H1 (cell line): ENCODE data around the gene TNNC1. TPM values are rescaled to one million over a fixed set of nuclear protein-coding genes. Genes with fewer than 3 reads are reported as not detected.

Source experiments
- CTCF ChIA-PET: fragments of 300-600 bp; sonication (Branson Sonifier 250); formaldehyde crosslinking; loops from one replicate; lab custom pipeline; 2021; ENCODE audit not compliant: partially characterized antibody; lab: Charles Lee
- POLR2A ChIA-PET: fragments of 300-600 bp; sonication (Branson Sonifier 250); formaldehyde crosslinking; loops from one replicate; lab custom pipeline; 2021; ENCODE audit warnings: inconsistent platforms; ENCODE audit not compliant: partially characterized antibody; lab: Charles Lee
- DNase-seq, 2 experiments: peaks; one replicate each; pipeline versions ENCODE4 v3.0.0 to v3.0.0-alpha.2; 2010 to 2022; ENCODE audit warnings: low spot score in 2 of 2, low read depth in 1 of 2, mixed read lengths in 1 of 2
- FAIRE-seq: peaks from 2 replicates; lab custom pipeline; 2011; peaks lifted over from hg19 to GRCh38; lab: Jason Lieb, UNC
- H2AFZ ChIP-seq: 2 replicates; pipeline ENCODE4 v1.8.1; 2012; ENCODE audit warnings: low read length, inconsistent platforms
- H2AK5ac ChIP-seq: 2 replicates; pipeline ENCODE4 v1.6.1; 2013; ENCODE audit warnings: low read depth, low read length
- H2BK120ac ChIP-seq: replicated peaks from 2 replicates; pipeline ENCODE3; 2013; ENCODE audit warnings: low read depth, low read length, inconsistent platforms
- H2BK12ac ChIP-seq: 2 replicates; pipeline ENCODE4 v1.6.1; 2013; ENCODE audit warnings: low read depth, low read length
- H2BK15ac ChIP-seq: 2 replicates; pipeline ENCODE4 v1.6.1; 2013; ENCODE audit warnings: low read length
- H2BK20ac ChIP-seq: 2 replicates; pipeline ENCODE4 v1.6.1; 2013; ENCODE audit warnings: low read length
- H2BK5ac ChIP-seq: 2 replicates; pipeline ENCODE4 v1.6.1; 2013; ENCODE audit warnings: low read depth, low read length
- H3K14ac ChIP-seq: 2 replicates; pipeline ENCODE4 v1.6.1; 2013; ENCODE audit warnings: inconsistent platforms; ENCODE audit not compliant: insufficient read length
- H3K18ac ChIP-seq: 2 replicates; pipeline ENCODE4 v1.6.1; 2013; ENCODE audit warnings: low read length; ENCODE audit errors: extremely low read depth
- H3K23ac ChIP-seq: 2 replicates; pipeline ENCODE4 v1.6.1; 2013; ENCODE audit warnings: inconsistent platforms; ENCODE audit not compliant: insufficient read length
- H3K23me2 ChIP-seq: 2 replicates; pipeline ENCODE4 v1.6.1; 2013; ENCODE audit warnings: low read depth, low read length
- H3K27ac ChIP-seq: 2 replicates; pipeline ENCODE4 v1.6.1; 2011; ENCODE audit warnings: low read depth, low read length, inconsistent platforms
- H3K27me3 ChIP-seq, 4 experiments: replicated peaks in 1 of 4; 1 replicate in 1 of 4; 2 replicates in 3 of 4; pipeline versions ENCODE4 v1.6.1 to v1.8.1; 2011 to 2013; ENCODE audit warnings: low read length in 3 of 4, mild to moderate bottlenecking in 3 of 4, inconsistent platforms in 2 of 4, mixed read lengths in 2 of 4, moderate library complexity in 1 of 4; ENCODE audit not compliant: control insufficient read depth in 3 of 4, insufficient read depth in 3 of 4; ENCODE audit errors: extremely low read depth in 1 of 4
- H3K36me3 ChIP-seq, 4 experiments: 2 replicates each; pipeline versions ENCODE4 v1.6.1 to v1.8.1; 2011 to 2013; ENCODE audit warnings: mild to moderate bottlenecking in 4 of 4, low read length in 3 of 4, moderate library complexity in 2 of 4, control low read depth in 1 of 4, inconsistent platforms in 1 of 4; ENCODE audit not compliant: insufficient read depth in 4 of 4, control insufficient read depth in 2 of 4
- H3K4ac ChIP-seq: replicated peaks from 2 replicates; pipeline ENCODE3; 2013; ENCODE audit warnings: low read length, low read depth, mixed read lengths, inconsistent platforms; ENCODE audit not compliant: insufficient read length
- H3K4me1 ChIP-seq, 4 experiments: replicated peaks in 1 of 4; 1 replicate in 1 of 4; 2 replicates in 3 of 4; pipeline versions ENCODE4 v1.6.1 to v1.8.1; 2011 to 2013; ENCODE audit warnings: low read length in 3 of 4, inconsistent platforms in 2 of 4, mixed read lengths in 1 of 4; ENCODE audit not compliant: insufficient read depth in 4 of 4, control insufficient read depth in 3 of 4
- H3K4me2 ChIP-seq, 2 experiments: 2 replicates each; pipeline versions ENCODE4 v1.6.1 to v1.8.1; 2011 to 2013; ENCODE audit warnings: low read depth in 2 of 2, low read length in 2 of 2, control low read depth in 1 of 2, inconsistent platforms in 1 of 2, mild to moderate bottlenecking in 1 of 2; ENCODE audit not compliant: insufficient read depth in 1 of 2
- H3K4me3 ChIP-seq, 4 experiments: fragments of 200-600, 300-600 bp in 1 of 4; sonication (generic), shearing (Covaris generic), sonication (Bioruptor Twin) in 1 of 4; 2 replicates each; pipeline versions ENCODE4 v1.5.1 to v1.8.1; 2011 to 2016; ENCODE audit warnings: low read length in 4 of 4, low read depth in 3 of 4, control low read depth in 2 of 4, inconsistent platforms in 2 of 4, mild to moderate bottlenecking in 2 of 4, mixed read lengths in 1 of 4, moderate library complexity in 1 of 4; ENCODE audit not compliant: insufficient read depth in 2 of 4; ENCODE audit errors: extremely low read depth in 1 of 4
- H3K56ac ChIP-seq: replicated peaks from 2 replicates; pipeline ENCODE3; 2013; ENCODE audit warnings: low read depth, mild to moderate bottlenecking, mixed read lengths, low read length, inconsistent platforms; ENCODE audit not compliant: insufficient read length
- H3K79me1 ChIP-seq: 2 replicates; pipeline ENCODE4 v1.6.1; 2013; ENCODE audit warnings: low read depth, low read length, control low read depth
- H3K79me2 ChIP-seq, 2 experiments: 2 replicates each; pipeline versions ENCODE4 v1.6.1 to v1.8.1; 2012 to 2013; ENCODE audit warnings: low read length in 2 of 2, mild to moderate bottlenecking in 2 of 2, inconsistent platforms in 1 of 2; ENCODE audit not compliant: insufficient read depth in 2 of 2, control insufficient read depth in 1 of 2
- H3K9ac ChIP-seq, 4 experiments: replicated peaks in 1 of 4; 1 replicate in 1 of 4; 2 replicates in 3 of 4; pipeline versions ENCODE4 v1.6.1 to v1.8.1; 2011 to 2013; ENCODE audit warnings: low read depth in 3 of 4, low read length in 3 of 4, control low read depth in 2 of 4, mild to moderate bottlenecking in 2 of 4, moderate library complexity in 2 of 4, inconsistent platforms in 1 of 4; ENCODE audit errors: extremely low read depth in 1 of 4
- H3K9me3 ChIP-seq, 2 experiments: 2 replicates each; pipeline versions ENCODE4 v1.6.1 to v1.8.1; 2012 to 2013; ENCODE audit warnings: mild to moderate bottlenecking in 2 of 2, moderate library complexity in 2 of 2, control low read depth in 1 of 2, inconsistent platforms in 1 of 2, low read depth in 1 of 2, low read length in 1 of 2, mixed read lengths in 1 of 2; ENCODE audit not compliant: insufficient read depth in 2 of 2
- H4K20me1 ChIP-seq, 2 experiments: replicated peaks in 1 of 2; 2 replicates each; pipeline versions ENCODE3 to v1.8.1; 2011 to 2013; ENCODE audit warnings: inconsistent platforms in 2 of 2, low read length in 2 of 2, mild to moderate bottlenecking in 1 of 2; ENCODE audit not compliant: insufficient read depth in 2 of 2, control insufficient read depth in 1 of 2
- H4K5ac ChIP-seq: 2 replicates; pipeline ENCODE4 v1.6.1; 2013; ENCODE audit warnings: low read length, low read depth, mixed read lengths, inconsistent platforms; ENCODE audit not compliant: insufficient read length
- H4K8ac ChIP-seq: 2 replicates; pipeline ENCODE4 v1.8.0; 2013; ENCODE audit warnings: mild to moderate bottlenecking, moderate library complexity, low read length, inconsistent platforms; ENCODE audit not compliant: insufficient read depth; ENCODE audit errors: extremely low read depth
- H4K91ac ChIP-seq: replicated peaks from 2 replicates; pipeline ENCODE3; 2013; ENCODE audit warnings: low read length, mixed read lengths, inconsistent platforms; ENCODE audit not compliant: insufficient read length
- CHD2 ChIP-seq: IDR thresholded peaks from 2 replicates; pipeline ENCODE4 v1.6.1; 2012; ENCODE audit warnings: low read length, improper control_type of control experiment
- GABPA ChIP-seq: IDR thresholded peaks from 2 replicates; pipeline ENCODE4 v1.6.1; 2011; ENCODE audit warnings: mild to moderate bottlenecking, low read length, moderate library complexity, borderline replicate concordance; ENCODE audit not compliant: insufficient read depth
- GTF2F1 ChIP-seq: IDR thresholded peaks from 2 replicates; pipeline ENCODE4 v1.6.1; 2012; ENCODE audit warnings: low read depth, low read length, improper control_type of control experiment, borderline replicate concordance
- HDAC6 ChIP-seq: IDR thresholded peaks from one replicate; pipeline ENCODE4 v1.7.1; 2012; ENCODE audit warnings: low read depth, mild to moderate bottlenecking, inconsistent platforms, low read length, moderate library complexity
- JUND ChIP-seq: IDR thresholded peaks from 2 replicates; pipeline ENCODE4 v1.6.1; 2011; ENCODE audit warnings: mild to moderate bottlenecking, improper control_type of control experiment, low read length
- KDM5A ChIP-seq: fragments of 200-600 bp; IDR thresholded peaks from 2 replicates; pipeline ENCODE4 v1.7.1; 2012; ENCODE audit warnings: mild to moderate bottlenecking, low read length, inconsistent platforms, mixed read lengths
- RFX5 ChIP-seq: IDR thresholded peaks from 2 replicates; pipeline ENCODE4 v1.6.1; 2011; ENCODE audit warnings: low read depth, low read length, improper control_type of control experiment, borderline replicate concordance
- RXRA ChIP-seq: IDR thresholded peaks from 2 replicates; pipeline ENCODE4 v1.6.1; 2011; ENCODE audit warnings: low read depth, mild to moderate bottlenecking, low read length, moderate library complexity; ENCODE audit not compliant: insufficient read depth
- SAP30 ChIP-seq: fragments of 300-600 bp; sonication (generic); IDR thresholded peaks from 2 replicates; pipeline ENCODE4 v1.7.1; 2012; ENCODE audit warnings: low read length, moderate library complexity, mild to moderate bottlenecking, inconsistent platforms; ENCODE audit not compliant: insufficient read depth, insufficient replicate concordance
- SP1 ChIP-seq: IDR thresholded peaks from 2 replicates; pipeline ENCODE4 v1.6.1; 2011; ENCODE audit warnings: low read depth, low read length
- TEAD4 ChIP-seq: IDR thresholded peaks from 2 replicates; pipeline ENCODE4 v1.6.1; 2012; ENCODE audit warnings: low read depth, low read length, inconsistent platforms, mixed read lengths
- WGBS, 2 experiments: shearing (Covaris generic) in 1 of 2; methylation state at CpG; one replicate each; pipeline versions ENCODE4 v1.1.6 to v1.1.7; 2013 to 2015; ENCODE audit warnings: low lambda C conversion rate in 2 of 2, mixed read lengths in 2 of 2, inconsistent platforms in 1 of 2, low coverage in 1 of 2, missing lambda C conversion rate in 1 of 2; ENCODE audit not compliant: insufficient replicate concordance in 2 of 2, insufficient coverage in 1 of 2, insufficient read length in 1 of 2; ENCODE audit errors: extremely low coverage in 1 of 2, missing lambda C conversion rate in 1 of 2; 5-methylcytosine and 5-hydroxymethylcytosine counted together
- polyA plus RNA-seq, 7 experiments: library from polyadenylated mRNA; depleted of rRNA in 3 of 7; stranded (reverse) in 5 of 7; unstranded in 2 of 7; fragments of >200 nt in 5 of 7; fragments of 200-250 nt in 2 of 7; gene quantifications; 1 replicate in 5 of 7; 2 replicates in 1 of 7; 4 replicates in 1 of 7; pipeline versions ENCODE4 v1.2.1 to v1.2.3, GENCODE V29; 2011 to 2013; ENCODE audit warnings: missing spikeins in 2 of 7, mixed read lengths in 2 of 7
- total RNA-seq: library from RNA; stranded (reverse); fragmentation: NEBNext Ultra II Directional; extraction: Animal tissue kit (Norgen Biotek cat#: 25700); gene quantifications from 2 replicates; pipeline ENCODE4 v1.2.1, GENCODE V29; 2021

TNNC1 gene
- total and polyA plus RNA-seq, 2 of the 8 experiments (the other 6 are each of a cell fraction or from before 2014, with no cell fraction given), result 5.8 to 16.4 TPM

DNA sequence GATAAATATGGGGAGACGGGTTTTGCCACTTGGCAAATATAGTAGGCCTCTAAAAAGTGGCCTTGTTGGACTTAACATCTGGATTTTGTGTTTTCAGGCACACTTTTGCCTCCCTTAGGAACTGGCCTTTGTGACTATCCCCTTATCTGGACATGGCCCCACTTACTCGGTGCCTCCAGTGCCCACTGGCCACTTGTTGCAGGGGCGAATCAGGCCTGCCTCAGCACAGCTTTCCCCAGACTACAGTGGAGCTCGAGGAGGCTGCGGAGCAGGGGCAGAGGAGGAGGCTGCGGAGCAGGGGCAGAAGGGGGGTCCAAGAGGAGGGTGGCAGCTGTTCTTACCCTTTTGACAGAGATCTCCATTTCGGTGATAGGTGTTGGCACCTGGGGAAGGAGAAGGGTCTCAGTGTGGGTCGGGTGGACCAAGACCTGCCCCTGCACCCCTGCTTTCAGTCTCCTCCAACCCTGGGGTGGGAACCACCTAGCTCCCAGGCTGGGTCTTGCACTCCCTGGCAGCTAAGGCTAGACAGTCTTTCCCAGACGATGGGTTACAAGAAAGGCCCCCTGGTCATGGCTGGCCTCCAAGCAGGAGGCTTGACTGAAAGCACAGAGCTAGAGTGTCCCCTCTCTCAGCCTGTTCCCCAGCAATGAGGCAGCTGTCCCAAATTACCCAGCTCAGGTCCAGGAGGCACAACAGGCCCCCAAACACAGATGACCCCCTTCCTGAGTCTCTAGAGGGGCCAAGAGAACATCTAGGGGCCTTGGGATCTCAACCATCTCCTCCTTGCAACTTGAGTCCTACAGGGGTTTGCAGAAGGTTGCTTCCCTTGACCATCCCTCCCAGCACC, 15.0 kb downstream of the TNNC1 start:
- Histone ChIP-seq H4K20me1 (no peaks in the 10 kb centered on the region), H3K79me1 (no peaks in the 10 kb centered on the region), H3K18ac (no peak overlapping the region), H3K23ac (no peak overlapping the region), H3K27me3 (no peaks in the 10 kb centered on the region), H2BK15ac (no peak overlapping the region), H3K4me3 (no peak overlapping the region), H3K4me2 (no peak overlapping the region), H2BK120ac (no peak overlapping the region), H3K9ac (no peak overlapping the region), H3K36me3 (no peaks in the 10 kb centered on the region), H3K23me2 (no peaks in the 10 kb centered on the region), H2AK5ac (no peak overlapping the region), H2AFZ (no peak overlapping the region), H2BK20ac (no peak overlapping the region), H4K5ac (no peak overlapping the region), H2BK12ac (no peak overlapping the region), H3K9me3 (no peaks in the 10 kb centered on the region), H4K8ac (no peak overlapping the region), H2BK5ac (no peak overlapping the region), H4K91ac (no peak overlapping the region), H3K4me1 (peaks cover 0 to 2% (median 0%) of the 10 kb centered on the region in 4 experiments; a peak in 1 of 7 replicates), H3K4ac (no peak overlapping the region), H3K56ac (no peak overlapping the region), H3K14ac (no peak overlapping the region), H3K79me2 (no peaks in the 10 kb centered on the region), H3K27ac (no peak overlapping the region)
- FAIRE-seq (no peak), DNase-seq (no peak)
- ChIA-PET CTCF (interaction anchor here (0.9 to 4.1 kb wide), 6 partner anchors 11 to 100 kb away, joined by 3 to 20 read pairs (median 3); no protein-coding TSS in a partner anchor), POLR2A (interaction anchor here (1.4 to 1.6 kb wide), 2 partner anchors 13 to 18 kb away, joined by 3 to 6 read pairs; no protein-coding TSS in a partner anchor)
- 89% methylated on average over 9 of the region's 9 CpGs; no CpG with 5 or more reads in 1 of the 2 experiments for WGBS, 2 experiments
- TF ChIP-seq SAP30, result no peak
- TF ChIP-seq TEAD4, result no peak
- TF ChIP-seq HDAC6, result no peak
- TF ChIP-seq SP1, result no peak
- TF ChIP-seq JUND, result no peak
- no peak for TF ChIP-seq KDM5A
- no peak for TF ChIP-seq RFX5
- no peak for TF ChIP-seq GTF2F1
- no peak for TF ChIP-seq CHD2
- no peak for TF ChIP-seq RXRA
- TF ChIP-seq GABPA, result no peak
